Caki2 (cell line): ENCODE data around the gene ATP6AP2. TPM values are rescaled to one million over a fixed set of nuclear protein-coding genes. Genes with fewer than 3 reads are reported as not detected.

ENCODE experiments used
- DNase-seq: peaks from one replicate; pipeline ENCODE4 v3.0.0-alpha.2; 2015; ENCODE audit warnings: low read depth
- in situ Hi-C: cut with HindIII; loops from 2 replicates; pipeline ENCODE4 v1.10.0; 2016; ENCODE audit warnings: low sequenced_read_pairs, low pct_unique_long_range_greater_than_20kb, mixed read lengths
- total RNA-seq: library from RNA; depleted of rRNA; stranded (reverse); fragments of >200 nt; shearing (Covaris generic); gene quantifications from 2 replicates; pipeline ENCODE4 v1.2.3, GENCODE V29; 2014; ENCODE audit warnings: low replicate concordance

ATP6AP2 gene
- total RNA-seq, 1 experiment from 2014 or later: 104 TPM

- DNase-seq: no peak
- in situ Hi-C loops: no loop called here
Measured at GRCh38 chrX:40622479-40623138, 41.8 kb downstream of the ATP6AP2 start.

GRCh38 chrX:40623139-40623536 is 42.4 kb downstream of the ATP6AP2 start, which contains the start of gene MPC1L:
TSS of gene MPC1L (plus strand) at chrX:40623428. CDS start at chrX:40623566, 138 bp downstream.
- in situ Hi-C loops: no loop called here
- no peak for DNase-seq

GRCh38 chrX:40623665-40624064 is 42.9 kb downstream of the ATP6AP2 start:
- in situ Hi-C loops: no loop called here
- DNase-seq: no peak

DNA sequence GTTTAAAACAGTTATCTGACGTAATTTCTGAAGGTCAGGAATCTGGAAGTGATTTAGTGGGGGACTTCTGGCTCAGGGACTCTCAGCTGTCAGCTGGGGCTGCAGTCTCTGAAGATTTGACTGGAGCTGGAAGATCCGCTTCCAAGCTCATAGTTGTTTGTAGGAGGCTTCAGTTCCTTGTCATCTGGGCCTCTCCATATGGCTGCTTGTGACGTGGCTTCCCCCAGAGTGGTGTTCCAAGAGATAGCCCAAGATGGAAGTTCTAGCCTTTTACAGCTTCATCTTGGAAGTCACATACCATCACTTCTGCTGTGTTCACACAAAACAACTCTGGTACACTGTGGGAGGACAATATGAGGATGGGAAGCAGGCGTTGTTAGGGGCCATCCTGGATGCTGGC is 44.5 kb downstream of the ATP6AP2 start:
- DNase-seq: no peak
- in situ Hi-C loops: no loop called here

DNA sequence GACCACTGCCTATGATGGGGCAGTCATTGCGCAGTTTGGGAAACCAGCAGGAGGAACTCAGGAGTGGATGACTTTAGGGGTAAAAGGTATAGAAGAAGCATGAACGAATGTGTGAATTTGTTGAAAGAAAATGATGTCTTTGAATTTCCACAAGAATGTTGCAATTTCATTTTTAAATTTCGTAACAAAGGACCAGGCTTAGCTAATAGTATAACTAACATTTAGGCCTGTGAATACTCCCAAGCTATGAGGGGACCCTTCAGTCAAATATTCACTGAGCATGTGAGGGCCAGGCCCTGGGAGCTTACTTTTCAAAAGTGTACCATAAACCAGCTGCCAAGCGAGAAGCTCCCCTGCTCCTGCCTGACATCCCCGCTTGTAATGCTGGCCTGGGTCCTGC is 47.7 kb downstream of the ATP6AP2 start:
- DNase-seq: no peak
- in situ Hi-C loops: no loop called here

- in situ Hi-C loops: no loop called here
- DNase-seq: no peak
Measured at GRCh38 chrX:40632199-40632598, 51.4 kb downstream of the ATP6AP2 start.

DNA sequence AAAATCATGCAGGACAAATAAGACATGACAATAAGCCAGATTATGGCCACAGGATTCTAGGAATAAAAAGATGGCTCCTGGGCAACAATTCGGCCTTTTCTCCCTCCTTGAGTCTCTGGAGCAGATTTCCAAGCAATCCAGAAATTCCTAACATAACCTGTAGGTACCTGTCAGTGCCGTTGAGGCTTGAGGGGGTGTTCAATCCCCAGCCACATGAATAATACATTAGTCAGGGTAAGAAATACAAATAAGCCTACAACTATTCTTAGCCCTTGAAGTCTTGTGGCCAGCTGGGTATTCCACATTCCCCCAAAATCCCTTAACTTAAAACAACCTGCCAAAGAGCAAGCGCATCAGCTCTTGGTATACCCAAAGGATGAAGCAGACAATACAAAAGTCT is 56.9 kb downstream of the ATP6AP2 start:
- in situ Hi-C loops: no loop called here
- no peak for DNase-seq

- in situ Hi-C loops: no loop called here
- peak; percentile 20 for DNase-seq
Measured at GRCh38 chrX:40644176-40644575, 63.4 kb downstream of the ATP6AP2 start.

DNA sequence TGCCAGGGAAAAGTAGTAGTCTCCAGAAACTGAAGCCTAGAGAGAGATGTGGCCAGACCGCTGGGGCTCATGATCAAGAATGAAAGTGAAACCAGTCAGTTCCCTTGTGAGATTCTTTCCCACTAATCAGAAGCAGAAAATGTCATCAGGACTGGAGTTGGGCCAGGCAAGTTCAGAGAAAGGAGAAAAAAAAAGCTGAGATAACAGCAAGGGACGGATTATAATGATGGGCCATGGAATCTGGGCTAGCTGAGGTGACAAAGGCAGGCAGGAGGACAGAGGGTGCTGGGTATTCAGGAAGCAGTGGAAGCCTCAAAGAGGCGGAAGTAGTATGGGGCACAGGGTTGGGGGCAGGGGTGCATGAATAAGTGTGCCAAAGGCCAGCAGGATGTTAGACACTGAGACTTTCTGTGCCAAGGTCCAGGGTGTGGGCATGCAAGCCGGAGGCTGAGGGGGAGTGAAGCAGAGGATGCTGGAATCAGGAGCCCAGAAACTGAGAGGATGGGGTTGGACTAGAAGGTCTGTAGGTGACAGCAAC is 64.1 kb downstream of the ATP6AP2 start:
- peak; percentile 73 for DNase-seq
- in situ Hi-C loops: no loop called here

- in situ Hi-C loops: no loop called here
- peak; percentile 17 for DNase-seq
Measured at GRCh38 chrX:40646489-40647306, 65.9 kb downstream of the ATP6AP2 start.

GRCh38 chrX:40647307-40648197 is 66.8 kb downstream of the ATP6AP2 start, which contains the start of gene CXorf38:
TSS of gene CXorf38 (minus strand) at chrX:40647561. CDS start at chrX:40647520, 41 bp downstream.
- in situ Hi-C loops: no loop called here
- DNase-seq: peak; percentile 85

DNA sequence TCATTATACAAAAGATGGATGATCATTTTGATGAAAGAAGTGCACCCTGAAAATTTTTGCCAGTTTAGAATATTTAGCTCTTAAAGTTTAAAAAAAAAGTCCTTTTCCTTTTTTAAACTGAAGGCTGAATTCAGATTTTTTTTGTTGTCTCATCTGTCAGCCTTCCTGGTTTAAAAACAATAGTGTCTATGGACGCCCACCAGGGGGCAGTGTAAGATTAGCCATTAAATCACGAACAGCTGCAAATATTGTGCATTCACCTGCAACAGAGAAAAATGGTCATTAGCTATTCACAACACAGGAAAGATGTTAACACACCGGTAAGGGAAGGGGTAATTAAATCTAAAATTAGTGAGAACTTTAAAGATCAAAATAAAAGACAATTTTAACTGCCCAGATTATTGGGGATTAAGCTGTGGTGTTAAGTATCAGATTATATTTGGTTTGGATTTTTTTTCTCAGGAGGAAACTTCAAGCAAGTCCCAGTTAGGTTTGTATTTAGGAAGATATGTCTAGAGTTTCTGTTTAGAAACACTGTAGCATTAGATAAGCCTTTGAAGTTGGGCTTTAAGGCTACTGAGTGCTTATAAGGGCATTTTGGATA is 71.0 kb downstream of the ATP6AP2 start:
- in situ Hi-C loops: no loop called here
- DNase-seq: peak; percentile 34

DNA sequence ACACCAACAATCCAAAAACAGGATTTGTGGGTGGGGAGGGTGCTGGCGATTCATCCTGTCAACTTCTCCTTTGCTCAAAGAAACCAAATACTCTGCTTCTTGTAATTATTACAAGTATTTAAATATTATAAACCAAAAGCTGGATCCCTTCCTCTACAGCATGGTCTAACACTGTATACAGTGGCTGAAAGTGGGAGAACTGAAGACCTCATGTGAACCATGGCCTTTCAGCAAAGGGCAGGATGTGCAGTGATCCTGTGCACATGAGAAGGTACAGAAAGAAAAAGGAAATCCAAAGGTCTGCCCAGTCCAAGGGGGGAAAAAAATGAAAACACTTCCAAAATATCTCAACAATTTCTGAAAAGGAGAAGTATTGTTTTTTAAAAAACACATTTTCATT is 71.9 kb downstream of the ATP6AP2 start:
- in situ Hi-C loops: no loop called here
- no peak for DNase-seq

DNA sequence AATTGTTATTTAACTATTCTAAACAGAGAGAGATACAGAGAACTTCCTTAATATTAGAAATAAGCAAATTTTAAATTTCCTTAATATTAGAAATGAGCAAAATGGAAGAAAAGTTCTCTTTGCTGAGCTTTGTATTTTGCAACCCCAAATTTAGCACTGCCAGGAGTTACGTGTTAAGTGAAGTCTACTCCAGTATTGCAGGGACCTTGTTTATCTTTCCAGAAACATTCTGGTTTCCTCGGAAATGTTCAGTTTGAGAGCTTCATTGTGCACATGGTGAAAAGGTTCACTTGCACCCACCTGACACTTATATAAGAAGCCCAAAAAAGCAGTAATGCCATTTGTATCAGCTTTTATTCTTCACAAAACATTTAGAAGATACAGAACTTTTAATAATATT is 72.8 kb downstream of the ATP6AP2 start:
- no peak for DNase-seq

More for the DNA sequence above, 72.8 kb downstream of the ATP6AP2 start:
- in situ Hi-C loops: no loop called here
